SK-MEL-5 (cell line): Measurements from ENCODE around the gene AGRN. TPM values are rescaled to one million over a fixed set of nuclear protein-coding genes. Genes with fewer than 3 reads are reported as not detected.

Source experiments
- DNase-seq: peaks from one replicate; pipeline ENCODE4 v3.0.0-alpha.2; 2016; ENCODE audit warnings: low read depth, low spot score
- in situ Hi-C: cut with HindIII; loops from 2 replicates; pipeline ENCODE4 v1.10.0; 2016; ENCODE audit warnings: low sequenced_read_pairs, high pct_unique_total_duplicates, low pct_unique_long_range_greater_than_20kb
- total RNA-seq: library from RNA; depleted of rRNA; stranded (reverse); fragments of >200 nt; shearing (Covaris generic); gene quantifications from 2 replicates; pipeline ENCODE4 v1.2.3, GENCODE V29; 2014

The AGRN gene
- total RNA-seq, 1 experiment from 2014 or later = 21.3 TPM

DNA sequence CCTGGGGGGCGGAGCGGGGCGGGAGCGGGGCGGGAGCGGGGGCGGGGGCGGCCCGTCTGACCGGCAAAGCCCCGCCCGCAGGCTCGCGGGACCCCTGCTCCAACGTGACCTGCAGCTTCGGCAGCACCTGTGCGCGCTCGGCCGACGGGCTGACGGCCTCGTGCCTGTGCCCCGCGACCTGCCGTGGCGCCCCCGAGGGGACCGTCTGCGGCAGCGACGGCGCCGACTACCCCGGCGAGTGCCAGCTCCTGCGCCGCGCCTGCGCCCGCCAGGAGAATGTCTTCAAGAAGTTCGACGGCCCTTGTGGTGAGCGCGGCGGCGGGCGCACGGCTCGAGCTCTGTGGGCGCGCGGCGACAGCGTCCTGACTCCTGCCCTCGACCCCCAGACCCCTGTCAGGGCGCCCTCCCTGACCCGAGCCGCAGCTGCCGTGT lies 21.2 kb downstream of the AGRN start:
- no peak for DNase-seq
- in situ Hi-C loops = no loop called here

DNA sequence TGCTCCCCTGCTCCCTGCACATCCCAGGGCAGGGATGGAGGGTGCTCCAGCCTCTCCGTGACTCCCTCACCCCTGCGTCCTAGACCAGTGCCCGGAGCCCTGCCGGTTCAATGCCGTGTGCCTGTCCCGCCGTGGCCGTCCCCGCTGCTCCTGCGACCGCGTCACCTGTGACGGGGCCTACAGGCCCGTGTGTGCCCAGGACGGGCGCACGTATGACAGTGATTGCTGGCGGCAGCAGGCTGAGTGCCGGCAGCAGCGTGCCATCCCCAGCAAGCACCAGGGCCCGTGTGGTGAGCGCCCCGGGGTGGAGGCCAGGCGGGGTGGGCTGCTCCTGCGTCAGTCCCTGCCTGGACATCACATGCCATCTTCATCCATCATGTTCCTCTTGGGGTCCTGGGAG lies 22.0 kb downstream of the AGRN start:
- in situ Hi-C loops = no loop called here
- no peak for DNase-seq

DNA sequence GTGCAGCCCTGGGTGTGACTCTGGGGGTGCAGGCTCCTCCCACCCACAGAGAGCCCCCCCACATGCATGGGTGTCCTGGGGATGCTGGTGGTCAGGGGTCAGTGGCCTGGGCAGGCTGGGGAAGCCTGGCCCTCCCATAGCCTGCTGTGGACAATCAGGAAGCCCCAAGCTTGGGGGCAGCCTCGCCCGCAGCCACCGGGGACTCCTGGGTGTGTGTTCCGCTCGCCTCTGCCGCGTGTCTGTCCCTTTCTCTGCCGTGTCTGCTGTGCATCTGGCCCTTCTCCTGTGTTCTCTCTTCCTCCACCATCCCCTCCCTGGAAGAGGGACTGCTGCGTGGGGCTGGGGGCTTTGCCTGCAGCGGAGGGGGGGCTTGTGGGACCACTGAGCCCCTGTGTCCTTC lies 22.9 kb downstream of the AGRN start:
- in situ Hi-C loops = no loop called here
- no peak for DNase-seq

DNA sequence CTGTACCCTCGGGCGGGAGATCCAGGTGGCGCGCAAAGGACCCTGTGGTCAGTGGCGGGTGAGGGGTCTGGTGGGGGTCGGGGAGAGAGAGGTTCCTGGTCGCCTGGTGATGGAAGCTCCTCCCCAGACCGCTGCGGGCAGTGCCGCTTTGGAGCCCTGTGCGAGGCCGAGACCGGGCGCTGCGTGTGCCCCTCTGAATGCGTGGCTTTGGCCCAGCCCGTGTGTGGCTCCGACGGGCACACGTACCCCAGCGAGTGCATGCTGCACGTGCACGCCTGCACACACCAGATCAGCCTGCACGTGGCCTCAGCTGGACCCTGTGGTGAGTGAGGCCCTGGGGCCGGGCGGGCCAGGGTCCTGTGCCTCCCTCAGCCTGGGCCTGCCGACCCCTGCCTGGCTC lies 23.5 kb downstream of the AGRN start:
- no peak for DNase-seq
- in situ Hi-C loops = no loop called here

DNA sequence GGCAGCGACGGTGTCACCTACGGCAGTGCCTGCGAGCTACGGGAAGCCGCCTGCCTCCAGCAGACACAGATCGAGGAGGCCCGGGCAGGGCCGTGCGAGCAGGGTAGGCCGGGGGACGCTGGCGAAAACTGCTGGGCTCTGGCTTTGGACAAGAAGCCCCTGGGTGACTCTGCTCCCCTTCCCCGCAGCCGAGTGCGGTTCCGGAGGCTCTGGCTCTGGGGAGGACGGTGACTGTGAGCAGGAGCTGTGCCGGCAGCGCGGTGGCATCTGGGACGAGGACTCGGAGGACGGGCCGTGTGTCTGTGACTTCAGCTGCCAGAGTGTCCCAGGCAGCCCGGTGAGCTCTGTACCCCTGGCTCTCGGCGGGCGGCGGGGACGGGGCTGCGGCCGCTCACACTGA lies 24.0 kb downstream of the AGRN start:
- no peak for DNase-seq
- in situ Hi-C loops = no loop called here

DNA sequence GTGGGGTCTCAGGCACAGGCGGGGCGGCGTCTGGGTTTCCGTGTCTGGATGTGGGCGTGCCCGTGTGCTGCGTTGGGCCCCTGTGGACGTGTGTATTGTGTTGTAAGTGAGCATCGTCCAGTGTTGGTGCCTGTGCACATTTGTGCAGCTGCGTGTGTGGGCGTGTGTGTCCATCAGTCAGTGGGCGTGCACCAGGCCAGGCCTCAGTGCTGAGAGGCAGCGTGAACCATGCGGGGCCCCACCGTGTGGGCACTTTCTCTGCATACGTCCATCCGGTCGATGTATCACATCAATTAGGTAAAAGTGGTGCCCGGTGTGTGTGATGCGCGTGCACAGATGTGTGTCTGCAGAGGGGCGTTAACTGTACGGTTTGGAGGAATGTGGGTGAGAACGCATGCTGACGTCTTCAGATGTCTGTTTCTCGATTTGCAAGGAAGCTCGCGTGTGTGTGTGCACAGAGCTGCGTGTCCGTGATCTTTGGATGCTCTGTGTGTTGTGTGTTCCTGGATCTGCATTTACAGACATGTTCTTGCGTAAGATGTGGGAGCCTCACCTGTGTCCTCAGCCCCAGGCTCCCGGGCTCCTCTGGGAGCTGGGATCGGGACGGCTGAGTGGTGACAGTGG lies 24.6 kb downstream of the AGRN start:
- in situ Hi-C loops = no loop called here
- no peak for DNase-seq

DNA sequence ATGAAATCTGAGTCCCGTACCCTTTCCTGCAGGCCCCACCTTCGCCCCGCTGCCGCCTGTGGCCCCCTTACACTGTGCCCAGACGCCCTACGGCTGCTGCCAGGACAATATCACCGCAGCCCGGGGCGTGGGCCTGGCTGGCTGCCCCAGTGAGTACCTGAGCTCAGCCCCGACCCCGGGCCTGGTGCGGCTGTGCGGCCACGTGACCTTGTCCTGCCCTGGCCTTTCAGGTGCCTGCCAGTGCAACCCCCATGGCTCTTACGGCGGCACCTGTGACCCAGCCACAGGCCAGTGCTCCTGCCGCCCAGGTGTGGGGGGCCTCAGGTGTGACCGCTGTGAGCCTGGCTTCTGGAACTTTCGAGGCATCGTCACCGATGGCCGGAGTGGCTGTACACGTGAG lies 25.2 kb downstream of the AGRN start:
- in situ Hi-C loops = no loop called here
- no peak for DNase-seq

DNA sequence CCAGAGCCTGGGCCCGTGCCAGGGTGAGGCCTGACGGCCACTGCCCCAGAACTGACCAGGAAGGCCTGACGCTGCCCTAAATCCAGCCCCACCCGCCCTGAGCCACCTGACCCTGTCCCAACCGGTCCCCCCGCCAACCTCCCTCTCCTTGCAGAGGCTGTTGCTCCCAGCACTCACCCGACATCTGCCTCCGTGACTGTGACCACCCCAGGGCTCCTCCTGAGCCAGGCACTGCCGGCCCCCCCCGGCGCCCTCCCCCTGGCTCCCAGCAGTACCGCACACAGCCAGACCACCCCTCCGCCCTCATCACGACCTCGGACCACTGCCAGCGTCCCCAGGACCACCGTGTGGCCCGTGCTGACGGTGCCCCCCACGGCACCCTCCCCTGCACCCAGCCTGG lies 26.3 kb downstream of the AGRN start:
- in situ Hi-C loops = no loop called here
- DNase-seq = no peak

DNA sequence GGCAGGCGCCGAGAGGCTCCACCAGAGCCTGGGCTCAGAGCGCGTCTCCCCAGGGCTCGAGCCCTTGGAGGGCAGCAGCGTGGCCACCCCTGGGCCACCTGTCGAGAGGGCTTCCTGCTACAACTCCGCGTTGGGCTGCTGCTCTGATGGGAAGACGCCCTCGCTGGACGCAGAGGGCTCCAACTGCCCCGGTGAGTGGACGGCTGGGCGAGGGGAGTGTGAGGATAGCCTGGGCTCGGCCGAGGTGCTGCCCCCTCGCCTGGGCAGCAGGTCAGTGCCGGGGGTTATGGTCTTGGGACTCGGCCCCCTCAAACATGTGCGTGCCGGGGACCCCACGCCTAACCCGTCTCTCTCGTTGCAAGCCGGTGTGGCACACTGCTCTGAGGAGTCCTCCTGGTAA lies 26.8 kb downstream of the AGRN start:
- in situ Hi-C loops = no loop called here
- no peak for DNase-seq

DNA sequence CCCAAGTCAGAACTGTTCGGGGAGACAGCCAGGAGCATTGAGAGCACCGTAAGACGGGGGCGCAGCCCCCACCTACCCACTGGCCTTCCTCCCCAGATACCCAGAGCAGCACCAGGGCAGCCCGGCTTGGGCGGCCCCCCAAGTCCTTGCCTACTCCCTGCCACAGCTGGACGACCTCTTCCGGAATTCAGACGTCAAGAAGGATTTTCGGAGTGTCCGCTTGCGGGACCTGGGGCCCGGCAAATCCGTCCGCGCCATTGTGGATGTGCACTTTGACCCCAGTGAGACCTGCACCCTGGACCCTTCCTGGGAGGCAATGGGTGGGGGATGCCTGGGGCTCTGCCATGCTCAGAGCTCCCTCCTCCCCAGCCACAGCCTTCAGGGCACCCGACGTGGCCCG lies 27.5 kb downstream of the AGRN start:
- DNase-seq = no peak
- in situ Hi-C loops = no loop called here

DNA sequence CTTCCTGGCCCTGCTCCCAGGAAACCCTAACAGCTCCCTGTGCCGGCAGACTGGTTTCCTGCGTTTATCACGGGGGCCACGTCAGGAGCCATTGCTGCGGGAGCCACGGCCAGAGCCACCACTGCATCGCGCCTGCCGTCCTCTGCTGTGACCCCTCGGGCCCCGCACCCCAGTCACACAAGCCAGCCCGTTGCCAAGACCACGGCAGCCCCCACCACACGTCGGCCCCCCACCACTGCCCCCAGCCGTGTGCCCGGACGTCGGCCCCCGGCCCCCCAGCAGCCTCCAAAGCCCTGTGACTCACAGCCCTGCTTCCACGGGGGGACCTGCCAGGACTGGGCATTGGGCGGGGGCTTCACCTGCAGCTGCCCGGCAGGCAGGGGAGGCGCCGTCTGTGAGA lies 28.0 kb downstream of the AGRN start:
- in situ Hi-C loops = no loop called here

DNA sequence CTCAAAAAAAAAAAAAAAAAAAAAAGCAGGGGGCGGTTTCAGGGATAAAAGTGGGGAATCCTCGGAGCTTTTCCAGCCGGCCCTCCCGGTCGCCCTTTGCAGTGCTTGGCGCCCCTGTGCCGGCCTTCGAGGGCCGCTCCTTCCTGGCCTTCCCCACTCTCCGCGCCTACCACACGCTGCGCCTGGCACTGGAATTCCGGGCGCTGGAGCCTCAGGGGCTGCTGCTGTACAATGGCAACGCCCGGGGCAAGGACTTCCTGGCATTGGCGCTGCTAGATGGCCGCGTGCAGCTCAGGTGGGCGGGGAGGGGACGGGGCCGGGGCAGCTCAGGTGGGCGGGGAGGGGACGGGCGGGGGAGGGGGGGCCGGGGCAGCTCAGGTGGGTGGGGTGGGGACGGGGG lies 28.8 kb downstream of the AGRN start:
- DNase-seq = no peak
- in situ Hi-C loops = no loop called here

More for the DNA sequence above, 28.0 kb downstream of the AGRN start:
- no peak for DNase-seq

DNA sequence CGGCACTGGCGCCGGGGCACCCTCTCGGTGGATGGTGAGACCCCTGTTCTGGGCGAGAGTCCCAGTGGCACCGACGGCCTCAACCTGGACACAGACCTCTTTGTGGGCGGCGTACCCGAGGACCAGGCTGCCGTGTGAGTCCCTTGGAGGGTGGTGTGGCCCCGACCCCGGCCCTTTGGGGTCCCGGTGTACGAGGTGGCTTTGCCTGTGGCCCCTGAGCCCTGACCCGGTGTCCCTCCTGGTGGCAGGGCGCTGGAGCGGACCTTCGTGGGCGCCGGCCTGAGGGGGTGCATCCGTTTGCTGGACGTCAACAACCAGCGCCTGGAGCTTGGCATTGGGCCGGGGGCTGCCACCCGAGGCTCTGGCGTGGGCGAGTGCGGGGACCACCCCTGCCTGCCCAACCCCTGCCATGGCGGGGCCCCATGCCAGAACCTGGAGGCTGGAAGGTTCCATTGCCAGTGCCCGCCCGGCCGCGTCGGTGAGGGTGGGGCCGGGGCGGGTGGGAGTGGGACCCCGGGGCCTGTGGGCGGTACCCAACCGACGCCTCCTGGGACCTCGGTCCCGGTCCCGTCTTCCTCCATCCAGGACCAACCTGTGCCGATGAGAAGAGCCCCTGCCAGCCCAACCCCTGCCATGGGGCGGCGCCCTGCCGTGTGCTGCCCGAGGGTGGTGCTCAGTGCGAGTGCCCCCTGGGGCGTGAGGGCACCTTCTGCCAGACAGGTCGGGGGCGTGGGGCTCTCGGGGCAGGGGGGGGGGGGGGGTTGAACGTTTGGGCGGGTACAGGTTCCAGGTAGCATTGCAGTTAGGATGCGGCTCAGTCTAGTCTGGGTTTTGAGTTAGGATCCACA lies 29.6 kb downstream of the AGRN start:
- DNase-seq = no peak
- in situ Hi-C loops = no loop called here

DNA sequence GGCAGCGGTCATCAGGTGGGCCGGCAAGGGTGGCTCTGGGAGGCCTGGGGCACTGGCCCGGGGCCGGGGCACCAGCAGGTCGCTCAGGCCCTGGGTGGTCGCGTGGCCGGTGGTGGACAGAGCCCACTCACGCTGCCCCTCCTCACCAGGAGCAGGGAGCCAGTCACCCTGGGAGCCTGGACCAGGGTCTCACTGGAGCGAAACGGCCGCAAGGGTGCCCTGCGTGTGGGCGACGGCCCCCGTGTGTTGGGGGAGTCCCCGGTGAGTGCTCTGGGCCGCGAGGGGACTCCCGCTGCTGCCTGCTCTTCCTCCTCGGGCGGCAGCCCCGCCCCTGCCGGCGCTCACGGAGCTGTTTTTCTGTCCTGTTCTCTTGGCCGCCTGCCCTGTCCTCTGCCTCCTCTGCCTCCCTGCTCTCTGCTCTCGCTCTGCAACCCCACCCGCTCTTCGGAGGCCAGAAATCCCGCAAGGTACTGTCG lies 30.7 kb downstream of the AGRN start:
- DNase-seq = no peak
- in situ Hi-C loops = no loop called here

DNA sequence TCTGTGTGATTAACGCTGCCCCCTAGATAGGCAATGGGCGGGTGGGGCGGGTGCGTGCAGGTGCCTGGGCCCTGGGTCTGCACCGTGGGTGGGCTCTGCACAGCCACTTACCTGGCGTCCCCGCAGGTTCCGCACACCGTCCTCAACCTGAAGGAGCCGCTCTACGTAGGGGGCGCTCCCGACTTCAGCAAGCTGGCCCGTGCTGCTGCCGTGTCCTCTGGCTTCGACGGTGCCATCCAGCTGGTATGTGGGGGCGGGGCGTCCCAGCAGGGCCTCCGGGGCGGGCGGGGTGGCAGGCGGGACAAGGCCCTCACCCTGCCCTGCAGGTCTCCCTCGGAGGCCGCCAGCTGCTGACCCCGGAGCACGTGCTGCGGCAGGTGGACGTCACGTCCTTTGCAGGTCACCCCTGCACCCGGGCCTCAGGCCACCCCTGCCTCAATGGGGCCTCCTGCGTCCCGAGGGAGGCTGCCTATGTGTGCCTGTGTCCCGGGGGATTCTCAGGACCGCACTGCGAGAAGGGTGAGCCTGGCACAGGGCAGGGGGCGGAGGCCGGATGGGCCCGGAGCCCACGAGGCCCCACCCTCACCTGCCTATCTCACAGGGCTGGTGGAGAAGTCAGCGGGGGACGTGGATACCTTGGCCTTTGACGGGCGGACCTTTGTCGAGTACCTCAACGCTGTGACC lies 31.3 kb downstream of the AGRN start:
- no peak for DNase-seq
- in situ Hi-C loops = no loop called here

DNA sequence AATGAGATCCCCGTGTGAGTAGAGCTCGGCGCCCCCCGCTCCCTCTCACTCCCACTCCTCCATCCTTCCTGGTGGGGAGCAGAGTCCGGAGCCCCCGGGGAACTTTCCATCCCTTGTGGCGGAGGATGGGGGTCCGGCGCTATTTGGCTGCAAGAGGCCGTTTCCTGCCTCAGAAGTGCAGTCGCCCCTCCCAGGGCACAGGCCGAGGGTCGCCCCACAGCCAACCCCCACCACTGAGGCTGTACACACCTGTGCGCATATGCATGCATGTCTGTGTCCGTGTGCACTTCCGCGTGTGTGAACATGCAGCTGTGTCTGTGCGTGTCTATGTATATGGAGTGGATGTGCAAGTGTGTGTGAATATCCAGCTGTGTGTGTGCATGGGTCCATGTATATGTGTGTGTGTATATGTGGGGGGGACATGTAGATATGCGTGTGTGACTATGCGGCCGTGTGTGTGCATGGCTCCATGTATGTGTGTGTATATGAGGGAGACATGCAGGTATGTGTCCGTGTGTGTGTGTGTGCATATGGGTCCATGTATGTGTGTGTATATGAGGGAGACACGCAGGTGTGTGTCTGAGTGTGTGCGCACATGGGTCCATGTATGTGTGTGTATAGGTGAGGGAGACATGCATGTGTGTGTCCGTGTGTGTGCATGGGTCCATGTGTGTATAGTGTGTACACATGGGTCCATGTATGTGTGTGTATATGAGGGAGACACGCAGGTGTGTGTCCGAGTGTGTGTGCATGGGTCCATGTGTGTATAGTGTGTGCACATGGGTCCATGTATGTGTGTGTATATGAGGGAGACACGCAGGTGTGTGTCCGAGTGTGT lies 32.3 kb downstream of the AGRN start:
- in situ Hi-C loops = no loop called here
- DNase-seq = no peak

DNA sequence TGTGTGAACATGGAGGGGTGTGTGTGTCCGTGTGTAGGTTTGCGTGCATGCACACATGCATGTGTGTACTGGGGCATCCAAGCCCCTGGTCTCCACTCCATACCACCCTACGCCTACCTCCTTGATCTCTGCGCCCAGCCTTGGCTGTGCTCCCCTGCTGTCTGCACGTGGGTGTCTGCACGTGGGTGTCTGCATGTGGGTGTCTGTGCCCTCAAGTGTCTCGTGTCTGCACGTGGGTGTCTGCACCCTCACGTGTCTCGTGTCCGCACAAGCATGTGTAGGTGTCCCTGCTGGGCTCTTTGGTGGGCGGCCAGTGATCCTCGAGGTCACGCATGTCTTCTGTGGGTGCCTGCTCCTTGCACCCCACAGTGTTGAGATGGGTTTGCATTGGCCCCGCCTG lies 33.1 kb downstream of the AGRN start:
- in situ Hi-C loops = no loop called here
- no peak for DNase-seq

DNA sequence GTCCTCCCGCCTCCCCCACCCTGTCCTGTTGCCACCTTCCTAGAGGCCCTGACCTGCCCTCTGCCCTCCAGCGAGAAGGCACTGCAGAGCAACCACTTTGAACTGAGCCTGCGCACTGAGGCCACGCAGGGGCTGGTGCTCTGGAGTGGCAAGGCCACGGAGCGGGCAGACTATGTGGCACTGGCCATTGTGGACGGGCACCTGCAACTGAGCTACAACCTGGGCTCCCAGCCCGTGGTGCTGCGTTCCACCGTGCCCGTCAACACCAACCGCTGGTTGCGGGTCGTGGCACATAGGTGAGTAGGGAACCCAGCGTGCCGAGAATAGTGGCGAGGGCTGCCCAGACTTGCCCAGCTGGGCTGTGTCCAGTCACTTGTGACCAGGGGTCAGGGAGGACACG lies 33.8 kb downstream of the AGRN start:
- in situ Hi-C loops = no loop called here
- no peak for DNase-seq
